Stimulated activated CD4-positive, alpha-beta T cell treated with anti-CD3 and anti-CD28 coated beads, Interleukin-1b, Interleukin-23, amount 100 ng/mL, for 4 hours (primary cell): ENCODE measurements around the gene SLC25A38.
"Not testable (repeated sequence)": the region's sequence is repeated elsewhere in the genome, so short reads cannot be mapped to it uniquely, and the experiment has no call there.

Experiments used
- DNase-seq, 2 donors: peaks; one replicate each; pipeline ENCODE4 v3.0.0-alpha.2; 2020; ENCODE audit warnings: low read depth in 2 of 2

SLC25A38 gene, protein sequence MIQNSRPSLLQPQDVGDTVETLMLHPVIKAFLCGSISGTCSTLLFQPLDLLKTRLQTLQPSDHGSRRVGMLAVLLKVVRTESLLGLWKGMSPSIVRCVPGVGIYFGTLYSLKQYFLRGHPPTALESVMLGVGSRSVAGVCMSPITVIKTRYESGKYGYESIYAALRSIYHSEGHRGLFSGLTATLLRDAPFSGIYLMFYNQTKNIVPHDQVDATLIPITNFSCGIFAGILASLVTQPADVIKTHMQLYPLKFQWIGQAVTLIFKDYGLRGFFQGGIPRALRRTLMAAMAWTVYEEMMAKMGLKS

DNA sequence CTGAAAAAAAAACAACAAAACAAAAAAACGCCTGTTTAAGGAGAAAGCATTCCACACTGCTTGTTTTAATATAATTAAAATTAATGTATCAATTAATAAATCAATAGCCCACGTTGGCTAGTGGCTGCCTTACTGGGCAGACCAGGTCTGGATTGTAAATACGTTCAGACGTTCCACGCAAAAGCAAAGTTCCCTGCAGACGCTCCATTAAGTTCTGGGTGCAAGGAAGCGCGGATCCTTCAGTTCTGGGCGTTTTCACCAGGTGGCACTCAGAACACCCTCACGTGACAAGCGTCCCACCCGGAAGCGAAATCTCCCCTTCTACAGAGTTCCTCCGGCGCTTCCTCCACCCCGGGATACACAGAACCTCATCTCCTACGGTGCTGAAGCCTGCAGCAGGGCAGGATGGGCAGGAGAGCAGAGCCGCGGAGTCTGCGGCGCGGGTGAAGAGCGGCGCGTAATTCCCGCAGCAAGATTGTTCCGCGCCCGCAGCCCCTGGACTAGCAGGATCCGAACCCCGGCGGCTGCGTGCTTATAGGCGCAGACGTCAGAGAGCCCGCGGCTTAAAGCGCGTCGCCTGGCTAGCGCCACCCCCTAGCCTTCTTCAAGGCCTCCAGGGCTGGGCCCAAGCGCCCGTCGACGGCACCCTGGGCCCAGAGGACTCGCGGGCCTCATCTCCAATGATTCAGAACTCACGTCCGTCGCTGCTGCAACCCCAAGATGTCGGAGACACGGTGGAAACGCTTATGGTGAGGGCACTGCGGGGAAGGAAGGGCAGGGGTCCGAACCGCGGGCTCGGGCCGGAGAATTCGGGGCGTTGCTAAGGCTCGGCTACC lies at the start of gene SLC25A38:
TSS of gene SLC25A38 (plus strand) at position 326 of the 836 bp plus-strand sequence. CDS start at position 681, 355 bp downstream.
- peak; percentile 61 to 67 for DNase-seq

DNA sequence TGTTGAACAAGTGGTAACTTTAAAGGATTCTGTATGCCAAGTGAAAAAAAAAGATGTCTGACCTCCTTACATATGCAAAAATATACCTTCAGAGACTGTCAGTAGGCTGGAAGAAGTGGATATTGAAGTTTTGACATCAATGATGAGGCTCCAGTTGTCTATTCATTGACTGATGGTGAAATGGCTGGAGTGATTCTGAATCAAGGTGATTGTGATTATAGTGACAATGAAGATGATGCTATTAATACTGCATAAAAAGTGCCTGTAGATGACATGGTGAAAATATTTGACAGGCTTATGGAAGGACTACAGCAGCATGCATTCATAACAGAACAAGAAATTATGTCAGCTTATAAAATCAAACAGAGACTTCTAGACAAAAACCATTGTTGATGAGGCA lies 49.6 kb upstream of the SLC25A38 start:
- no peak for DNase-seq

DNA sequence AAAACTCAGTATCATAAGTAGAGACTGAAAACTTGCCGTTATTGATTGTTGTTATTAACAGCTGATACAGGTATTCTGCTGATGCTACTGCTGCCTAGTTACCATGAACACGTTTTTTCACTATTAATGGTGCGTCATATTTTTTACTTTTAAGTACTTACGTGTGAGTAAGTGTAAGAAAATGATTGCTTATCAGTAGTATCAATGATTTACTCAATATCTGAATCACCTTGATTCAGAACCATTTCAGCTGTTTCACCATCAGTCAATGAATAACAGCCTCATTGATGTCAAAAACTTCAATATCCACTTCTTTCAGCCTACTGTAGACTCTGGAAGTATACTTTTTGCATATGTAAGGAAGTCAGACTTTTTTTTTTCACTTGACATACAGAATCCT lies 49.0 kb upstream of the SLC25A38 start:
- no peak for DNase-seq

DNA sequence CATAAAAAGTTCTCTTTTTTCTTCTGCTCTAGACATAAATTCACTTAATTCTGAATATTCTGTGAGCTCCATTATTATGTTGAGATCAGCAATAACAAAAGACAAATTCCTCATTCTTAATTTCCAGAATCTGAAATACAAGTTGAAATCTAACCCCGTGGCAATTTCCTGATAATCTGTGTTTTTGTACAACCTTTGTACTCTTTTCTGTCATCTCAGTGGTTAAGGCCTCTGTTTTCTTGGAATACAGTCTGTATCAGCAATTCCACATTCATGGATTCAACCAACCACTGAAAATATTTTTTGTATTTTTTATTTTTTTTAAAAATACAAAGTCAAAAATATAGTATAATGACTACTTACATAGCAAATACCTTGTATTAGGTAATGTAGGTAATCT lies 45.0 kb upstream of the SLC25A38 start:
- no peak for DNase-seq

DNA sequence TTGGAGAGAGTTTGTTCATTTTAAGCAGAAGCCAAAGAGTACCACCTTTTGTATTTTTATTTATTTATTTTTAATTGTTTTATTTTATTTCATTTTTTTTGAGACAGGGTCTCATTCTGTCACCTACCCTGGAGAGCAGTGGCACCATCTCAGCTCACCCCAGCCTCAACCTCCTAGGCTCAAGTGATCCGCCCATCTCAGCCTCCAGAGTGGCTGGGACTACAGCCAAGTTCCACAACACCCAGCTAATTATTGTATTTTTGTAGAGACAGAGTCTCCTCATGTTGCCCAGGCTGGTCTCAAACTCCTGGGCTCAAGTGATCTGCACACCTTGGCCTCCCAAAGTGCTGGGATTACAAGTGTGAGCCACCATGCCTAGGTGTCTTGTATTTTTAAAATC lies 44.1 kb upstream of the SLC25A38 start:
- no peak for DNase-seq

DNA sequence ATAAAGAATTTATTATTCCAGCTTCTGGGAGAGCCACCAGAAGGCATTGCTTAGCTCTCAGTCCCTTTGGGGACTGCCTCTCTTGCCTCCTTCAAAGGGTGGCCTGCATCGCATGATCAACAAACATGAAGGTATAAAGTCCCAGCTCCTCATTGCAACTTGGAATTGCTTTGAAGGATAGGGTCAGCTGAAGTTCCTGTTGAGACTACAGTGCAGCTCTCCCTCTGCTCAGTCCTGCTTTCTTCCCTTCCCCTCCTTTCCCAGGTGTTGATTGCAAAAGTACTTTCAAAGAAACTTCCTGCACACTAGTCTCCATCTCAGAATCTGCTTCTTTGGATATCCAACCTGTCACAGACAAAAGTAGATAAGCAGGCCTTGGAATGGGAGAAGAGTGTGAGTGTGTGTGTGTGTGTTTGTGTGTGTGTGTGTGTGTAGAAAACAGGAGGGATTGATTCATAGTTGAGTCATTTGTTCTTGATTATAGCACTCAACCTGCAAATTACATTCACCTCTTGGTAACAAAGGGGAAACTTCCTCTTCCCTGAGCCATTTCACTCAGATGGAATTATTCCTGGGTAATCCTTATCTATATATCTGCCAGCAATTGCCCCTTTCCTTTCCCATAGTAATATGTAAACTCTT lies 40.0 kb upstream of the SLC25A38 start:
- no peak for DNase-seq

DNA sequence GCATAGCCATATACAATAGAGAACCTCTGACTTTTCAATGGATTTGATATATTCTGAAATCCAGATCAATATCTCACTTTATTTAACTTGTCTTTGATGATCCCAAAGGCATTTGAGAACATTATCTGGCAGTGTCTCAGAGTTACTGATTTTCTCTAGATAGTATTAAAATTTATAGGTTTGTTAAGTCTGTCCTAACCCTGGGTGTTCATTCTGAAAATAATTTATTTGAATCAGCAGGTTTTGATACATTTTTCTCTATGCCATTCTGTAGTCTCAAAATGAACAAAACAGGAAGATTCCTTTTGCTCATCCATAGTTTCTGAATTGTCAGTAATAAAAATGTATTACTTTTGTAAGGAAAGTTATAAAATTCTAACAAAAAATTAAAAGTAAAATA lies 39.4 kb upstream of the SLC25A38 start:
- DNase-seq, result no peak

DNA sequence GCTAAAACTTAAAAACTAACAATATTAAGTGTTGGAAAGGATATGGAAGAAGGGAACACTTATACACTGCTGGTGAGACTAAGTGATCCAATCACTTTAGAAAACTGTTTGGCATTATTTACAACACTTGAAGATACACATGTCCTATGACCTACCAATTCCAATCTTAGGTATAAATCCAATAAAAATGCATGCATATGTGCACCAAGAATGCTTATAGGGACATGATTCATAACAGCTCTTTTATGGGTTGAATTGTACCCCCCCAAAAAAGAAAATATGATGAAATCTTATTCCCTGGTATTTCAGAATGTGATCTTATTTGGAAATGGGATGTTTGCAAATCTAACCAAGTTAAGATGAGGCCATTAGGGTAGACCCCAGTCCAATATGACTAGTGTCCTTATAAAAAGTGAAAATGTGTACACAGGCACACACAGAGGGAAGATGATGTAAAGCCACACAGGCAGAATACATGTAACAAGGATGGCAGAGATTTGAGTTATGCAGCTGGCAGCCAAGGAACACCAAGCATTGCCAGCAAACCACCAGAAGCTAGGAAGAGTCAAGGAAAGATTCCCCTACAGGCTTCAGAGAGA lies 38.3 kb upstream of the SLC25A38 start:
- no peak for DNase-seq

DNA sequence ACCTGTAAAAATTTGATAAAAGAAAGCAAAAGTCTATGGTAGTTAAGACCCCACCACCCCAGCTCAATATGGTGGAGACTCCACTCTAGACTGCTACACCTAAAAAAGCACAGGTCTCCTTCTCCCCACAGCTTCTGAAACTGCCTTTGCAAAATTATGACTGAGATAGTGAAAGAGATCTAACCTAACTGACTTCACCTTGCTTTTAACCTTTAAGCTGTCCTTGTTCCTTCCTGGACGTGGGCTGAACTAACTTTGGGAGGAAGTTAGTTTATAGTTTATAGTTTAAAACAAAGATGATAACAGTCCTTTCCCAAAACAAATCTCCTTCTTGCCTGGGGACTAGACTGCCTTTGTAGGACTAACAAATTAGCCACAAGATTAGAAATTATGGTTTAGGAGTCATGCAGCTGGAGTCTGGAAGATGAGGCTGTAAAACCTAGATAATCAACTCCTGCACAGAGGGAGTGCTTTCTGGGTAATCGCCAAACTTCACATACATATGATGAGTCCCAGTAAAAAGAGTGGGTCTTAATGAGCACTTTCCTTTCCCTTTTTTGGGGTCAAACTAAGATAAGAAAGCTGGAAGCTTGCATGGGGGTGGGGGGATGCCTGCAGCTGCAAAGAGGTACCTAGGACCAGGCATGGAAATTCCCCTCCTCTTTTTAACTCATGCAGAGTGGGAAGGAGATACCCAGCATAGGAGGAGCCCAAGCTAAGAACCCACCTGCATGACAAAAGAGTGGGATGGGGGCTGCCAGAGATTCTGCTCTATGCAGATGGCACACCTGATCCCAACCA lies 36.2 kb upstream of the SLC25A38 start:
- DNase-seq, result no peak

DNA sequence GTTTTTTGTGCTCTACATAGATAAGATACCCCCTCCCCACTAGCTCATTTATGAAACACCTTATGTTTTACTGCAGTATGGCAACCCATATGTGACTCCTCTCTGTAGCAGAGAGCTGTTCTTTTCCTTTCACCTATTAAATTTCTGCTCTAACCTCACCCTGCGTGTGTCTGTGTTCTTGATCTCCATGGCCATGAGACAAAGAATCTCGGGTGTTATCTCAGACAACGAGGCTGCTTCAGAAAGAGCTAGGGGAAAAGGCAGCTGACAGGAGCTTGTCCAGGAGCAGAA lies 35.6 kb upstream of the SLC25A38 start:
- DNase-seq, result no peak

DNA sequence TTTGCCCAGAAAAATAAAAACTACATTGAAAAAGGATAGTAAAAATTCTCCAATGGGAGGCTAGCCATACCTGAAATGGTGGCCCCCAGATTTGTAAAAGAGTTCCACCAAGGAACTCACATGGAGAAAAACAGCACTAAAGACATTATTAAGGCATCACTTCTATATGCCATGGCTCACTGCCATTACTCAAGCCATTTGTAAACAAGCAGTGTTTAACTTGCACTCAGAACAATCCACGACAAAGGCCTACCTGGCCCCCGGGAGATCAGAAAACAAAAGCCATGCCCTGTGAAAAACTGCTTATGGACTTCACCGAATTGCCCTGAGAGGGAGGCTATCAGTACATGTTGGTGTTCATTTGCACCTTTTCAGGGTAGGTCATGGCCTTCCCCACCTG lies 34.1 kb upstream of the SLC25A38 start:
- no peak for DNase-seq

DNA sequence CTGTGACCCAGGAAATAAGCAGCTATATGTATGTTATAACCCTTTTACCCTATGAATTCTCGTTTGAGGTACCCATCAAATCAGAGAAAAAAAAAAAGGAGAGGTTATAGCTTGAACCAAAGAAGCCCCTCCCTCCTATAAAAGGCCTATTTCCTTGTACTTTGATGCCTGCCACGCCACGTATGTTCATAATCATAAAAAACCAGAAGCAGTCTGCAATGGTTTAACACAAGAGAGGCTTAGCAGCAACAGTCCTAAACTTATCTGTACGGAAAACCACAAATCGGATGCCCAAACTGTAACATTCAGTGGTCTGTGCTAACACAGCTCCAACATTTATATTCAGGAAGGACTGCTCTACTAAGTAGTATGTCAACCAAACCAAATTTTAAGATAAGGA lies 32.5 kb upstream of the SLC25A38 start:
- no peak for DNase-seq

DNA sequence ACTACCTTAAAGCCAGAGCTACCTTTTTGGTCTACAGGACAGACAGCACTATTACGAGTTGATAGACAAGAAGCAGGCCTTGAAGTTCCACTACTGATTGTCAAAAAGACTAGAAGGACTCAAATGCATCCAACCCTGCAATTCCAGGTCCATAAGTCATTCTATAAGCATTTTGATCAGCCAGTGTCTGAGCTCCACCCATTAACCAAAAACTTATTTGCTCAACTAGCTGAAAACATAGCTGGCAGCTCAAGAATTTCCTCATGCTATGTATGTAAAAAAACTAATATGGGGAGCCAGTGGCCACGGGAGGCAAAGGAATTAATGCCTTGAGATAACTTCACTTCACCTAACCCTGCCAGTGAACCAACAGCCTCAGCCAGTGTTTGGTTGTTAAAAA lies 32.0 kb upstream of the SLC25A38 start:
- DNase-seq, result not testable (repeated sequence)

DNA sequence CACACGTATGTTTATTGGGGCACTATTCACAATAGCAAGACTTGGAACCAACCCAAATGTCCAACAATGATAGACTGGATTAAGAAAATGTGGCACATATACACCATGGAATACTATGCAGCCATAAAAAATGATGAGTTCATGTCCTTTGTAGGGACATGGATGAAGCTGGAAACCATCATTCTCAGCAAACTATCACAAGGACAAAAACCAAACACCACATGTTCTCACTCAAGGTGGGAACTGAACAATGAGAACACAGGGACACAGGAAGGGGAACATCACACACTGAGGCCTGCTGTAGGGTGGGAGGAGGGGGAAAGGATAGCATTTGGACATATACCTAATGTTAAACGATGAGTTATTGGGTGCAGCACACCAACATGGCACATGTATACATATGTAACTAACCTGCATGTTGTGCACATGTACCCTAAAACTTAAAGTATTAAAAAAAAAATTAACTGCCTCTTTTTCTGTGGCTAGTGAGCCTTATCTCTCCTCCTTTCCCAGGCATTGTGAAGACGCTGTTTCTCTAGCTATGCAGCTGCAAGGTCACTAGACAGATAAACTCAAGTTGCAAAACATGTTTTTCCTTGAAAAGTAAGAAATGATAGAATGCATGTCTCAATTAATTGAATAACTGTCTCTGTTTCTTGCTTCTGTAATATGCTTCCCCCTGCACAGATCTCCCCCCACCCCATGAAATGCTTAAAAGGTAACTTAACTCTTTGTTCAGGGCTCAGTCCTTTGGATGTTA lies 29.8 kb upstream of the SLC25A38 start:
- DNase-seq, result not testable (repeated sequence)

DNA sequence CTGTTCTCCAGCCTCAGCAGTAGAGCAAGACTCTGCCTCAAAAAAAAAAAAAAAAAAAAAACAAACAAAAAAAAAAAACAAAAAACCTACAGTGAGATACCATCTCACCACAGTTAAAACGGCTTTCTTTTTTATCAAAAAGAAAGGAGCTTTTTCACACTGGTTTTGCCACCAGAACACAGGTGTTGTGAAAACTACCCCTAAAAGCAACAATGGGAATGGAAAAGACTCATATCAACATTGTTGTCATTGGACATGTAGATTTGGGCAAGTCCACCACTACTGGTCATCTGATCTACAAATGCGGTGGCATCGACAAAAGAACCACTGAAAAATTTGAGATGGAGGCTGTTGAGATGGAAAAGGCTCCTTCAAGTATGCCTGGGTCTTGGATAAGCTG lies 24.8 kb upstream of the SLC25A38 start:
- no peak for DNase-seq

DNA sequence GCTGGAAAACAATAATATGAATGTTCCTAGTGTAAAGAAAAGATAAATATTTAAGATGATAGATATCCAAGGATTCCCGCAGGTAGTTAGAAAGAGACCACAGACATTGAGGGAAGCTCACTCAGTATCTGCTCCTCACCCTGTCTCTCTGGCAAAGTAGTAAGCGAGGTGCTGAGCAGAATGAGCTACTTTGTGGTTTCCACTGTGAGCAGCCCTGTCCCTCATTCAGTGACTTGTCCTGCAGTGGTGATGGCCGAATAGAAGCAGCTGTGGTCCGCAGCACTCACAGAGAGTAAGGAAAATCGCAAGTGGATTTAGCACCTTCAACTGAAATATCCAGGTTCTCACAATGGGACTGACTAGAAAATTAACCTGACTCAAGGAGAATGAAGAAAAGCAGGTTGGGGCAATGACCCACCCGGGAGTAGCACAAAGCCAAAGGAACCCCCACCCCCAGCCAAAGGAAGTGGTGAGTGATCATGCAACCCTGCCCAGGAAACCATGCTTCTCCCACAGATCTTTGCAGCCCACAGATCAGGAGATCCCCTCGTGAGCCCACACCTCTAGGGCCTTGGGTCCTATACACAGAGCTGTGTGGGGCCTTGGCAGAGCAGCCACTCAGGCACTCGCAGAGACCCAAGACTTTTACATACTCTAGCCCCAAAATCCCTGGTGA lies 21.8 kb upstream of the SLC25A38 start:
- DNase-seq, result peak in 1 of 2 donors; percentile 18

DNA sequence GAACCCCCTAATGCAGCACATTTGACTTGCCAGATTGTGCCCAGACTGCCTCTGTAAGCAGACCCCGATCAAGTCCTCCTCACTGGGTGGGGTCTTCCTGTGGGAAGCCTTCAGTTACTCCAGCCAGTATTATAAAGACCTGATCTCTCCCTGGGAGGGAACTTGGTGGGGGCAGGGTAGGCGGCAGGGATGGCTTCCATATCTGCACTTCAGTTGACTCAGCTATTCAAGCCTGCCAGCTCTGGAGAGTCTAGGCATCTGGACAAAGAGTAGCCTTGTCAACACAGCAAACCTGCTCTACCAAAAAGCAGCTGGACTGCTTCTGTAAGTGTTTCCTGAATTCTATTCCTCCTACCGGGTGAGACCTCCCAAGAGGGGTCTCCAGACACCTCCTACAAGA lies 21.0 kb upstream of the SLC25A38 start:
- DNase-seq, result no peak

DNA sequence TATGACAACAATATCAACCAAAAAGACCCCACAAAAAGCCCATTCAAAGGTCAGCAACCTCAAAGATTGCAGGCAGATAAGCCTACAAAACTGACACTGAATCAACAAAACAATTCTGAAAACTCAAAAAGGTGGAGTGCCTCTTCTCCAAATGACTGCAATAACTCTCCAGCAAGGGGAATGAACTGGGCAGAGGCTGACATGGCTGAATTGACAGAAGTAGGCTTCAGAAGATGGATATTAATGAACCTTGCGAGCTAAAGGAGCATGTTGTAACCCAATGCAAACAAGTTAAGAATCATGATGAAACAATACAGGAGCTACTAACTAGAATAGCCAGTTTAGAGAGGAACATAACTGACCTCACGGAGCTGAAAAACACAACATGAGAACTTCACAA lies 20.4 kb upstream of the SLC25A38 start:
- DNase-seq, result no peak

DNA sequence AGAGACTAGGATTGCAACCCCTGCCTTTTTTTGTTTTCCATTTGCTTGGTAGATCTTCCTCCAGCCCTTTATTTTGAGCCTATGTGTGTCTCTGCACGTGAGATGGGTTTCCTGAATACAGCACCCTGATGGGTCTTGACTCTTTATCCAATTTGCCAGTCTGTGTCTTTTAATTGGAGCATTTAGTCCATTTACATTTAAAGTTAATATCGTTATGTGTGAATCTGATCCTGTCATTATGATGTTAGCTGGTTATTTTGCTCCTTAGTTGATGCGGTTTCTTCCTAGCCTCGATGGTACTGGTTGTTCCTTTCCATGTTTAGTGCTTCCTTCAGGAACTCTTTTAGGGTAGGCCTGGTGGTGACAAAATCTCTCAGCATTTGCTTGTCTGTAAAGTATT lies 12.7 kb upstream of the SLC25A38 start:
- DNase-seq, result not testable (repeated sequence)

DNA sequence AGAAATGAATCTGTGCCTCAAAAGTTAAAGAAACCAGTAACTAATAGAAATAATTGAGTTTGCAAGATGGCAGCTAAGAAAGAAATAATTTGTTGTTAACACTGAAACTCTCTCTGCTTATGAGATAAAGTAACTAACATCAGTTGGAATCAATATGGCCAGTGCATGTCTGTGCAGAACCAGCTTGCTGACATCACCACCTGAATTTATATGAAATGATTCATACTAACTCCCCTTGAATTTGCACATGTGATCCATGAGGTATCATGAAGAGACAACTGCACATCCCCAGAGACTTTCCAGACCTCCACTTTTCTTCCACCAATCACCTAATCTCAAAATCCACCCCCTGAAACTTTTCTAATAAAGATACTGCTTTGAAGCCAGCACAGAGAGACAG lies 10.3 kb upstream of the SLC25A38 start:
- DNase-seq, result no peak
